Activated gamma-delta T cell treated with Interleukin-2 at 50 U/mL for 16 hours (primary cell): ENCODE data around the gene BMP10.
A peak's percentile ranks its signal among the peaks of the same experiment; 100 is the strongest.

Experiments
- DNase-seq: peaks from one replicate; pipeline ENCODE4 v3.0.0-alpha.2; 2020

BMP10 gene

DNA sequence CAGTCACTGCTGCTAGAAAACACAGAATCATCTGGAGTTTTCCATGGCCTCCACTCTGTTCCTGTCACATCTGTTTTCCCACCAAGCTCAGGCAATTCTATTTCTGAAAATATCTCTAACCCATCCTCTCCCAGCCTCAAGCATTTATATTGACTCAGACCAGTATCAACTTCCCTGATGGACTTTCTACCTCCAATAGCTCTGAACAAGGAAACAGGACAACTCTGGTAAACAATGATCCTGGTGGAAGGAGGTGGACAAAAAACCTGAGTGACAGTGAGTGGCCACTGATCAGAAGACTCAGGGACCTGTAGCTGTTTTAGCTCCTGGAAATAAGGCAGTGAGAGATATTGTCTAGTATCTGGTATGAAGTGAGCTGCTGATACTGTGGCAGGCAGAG is 23.4 kb downstream of the BMP10 start:
- DNase-seq = no peak

DNA sequence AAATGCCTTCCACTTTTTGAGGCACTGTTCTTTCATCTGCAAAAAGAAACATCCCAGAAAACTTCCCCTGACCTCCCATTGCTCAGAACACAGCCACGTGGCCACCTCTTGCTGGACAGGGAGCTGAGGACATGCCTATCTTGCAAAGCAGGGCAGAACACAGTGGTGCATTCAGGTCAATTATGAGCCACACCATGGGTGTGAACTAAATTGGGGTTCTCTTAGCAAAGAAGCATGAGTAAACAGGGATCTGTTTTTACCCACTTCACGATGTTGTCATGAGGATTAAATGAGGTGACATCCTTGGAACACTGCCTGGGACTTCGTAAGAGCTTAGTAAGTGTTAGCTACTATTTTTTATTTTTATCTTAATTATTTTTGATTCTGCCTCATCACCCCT is 25.1 kb downstream of the BMP10 start:
- DNase-seq = no peak

DNA sequence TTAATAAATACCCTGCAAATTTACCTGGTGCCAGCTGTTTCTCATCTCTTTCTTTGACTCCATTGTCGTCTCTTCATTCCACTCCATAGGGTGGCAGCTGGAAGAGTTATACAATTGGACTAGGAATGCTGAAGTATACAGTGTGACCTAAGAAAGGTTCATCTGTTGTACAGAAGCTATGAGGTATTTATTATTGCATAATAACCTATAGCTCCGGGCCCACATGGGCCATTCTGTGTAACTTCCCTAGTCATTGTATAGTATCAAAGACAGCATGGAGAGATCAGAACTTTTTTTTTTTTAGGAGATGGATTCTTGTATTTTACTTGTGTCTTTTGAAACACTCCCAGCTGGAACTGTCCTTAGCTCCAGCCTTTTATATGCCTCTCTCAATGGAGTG is 26.2 kb downstream of the BMP10 start:
- no peak for DNase-seq

DNA sequence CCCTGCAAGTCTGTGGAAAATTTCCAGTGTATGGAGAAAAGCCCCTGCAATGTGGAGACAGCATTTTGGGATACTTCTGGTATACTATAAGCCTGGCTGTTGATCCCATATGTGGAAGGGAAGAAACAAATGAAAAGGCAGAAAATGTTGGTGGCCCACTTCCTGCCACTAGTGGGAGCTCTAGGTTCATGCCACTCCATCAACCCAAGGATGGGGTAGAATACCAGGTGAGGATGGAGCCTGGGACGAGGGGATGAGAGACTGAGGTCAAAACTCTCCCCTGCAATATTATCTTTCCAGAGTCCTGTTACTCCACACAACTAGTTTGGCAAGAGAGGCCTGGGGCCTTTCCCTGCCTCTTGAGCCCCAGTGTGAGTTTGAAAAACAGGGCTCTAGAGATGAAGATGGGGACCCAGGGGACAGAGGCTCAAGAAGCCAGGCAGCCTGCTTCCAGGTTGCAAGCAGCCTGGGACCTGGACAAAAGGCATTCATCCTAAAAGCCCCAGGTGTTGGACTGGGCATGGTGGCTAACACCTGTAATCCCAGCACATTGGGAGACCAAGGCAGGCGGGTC is 31.9 kb downstream of the BMP10 start:
- DNase-seq = no peak

DNA sequence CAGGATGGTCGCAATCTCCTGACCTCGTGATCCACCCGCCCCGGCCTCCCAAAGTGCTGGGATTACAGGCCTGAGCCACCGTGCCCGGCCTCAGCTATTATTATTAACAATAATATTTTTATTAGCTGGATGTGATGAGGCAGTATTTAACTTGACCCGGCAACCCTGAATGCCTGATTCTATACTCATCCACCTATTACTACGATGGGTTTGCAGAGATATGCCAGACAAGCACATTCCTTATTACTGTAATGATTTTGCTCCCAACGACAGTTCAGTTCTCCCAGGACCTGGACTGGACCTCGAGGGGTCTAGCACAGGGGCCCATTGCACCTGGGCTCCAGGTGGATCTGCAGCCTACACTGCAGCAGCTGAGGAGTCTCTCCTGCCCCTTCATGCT is 32.6 kb downstream of the BMP10 start:
- DNase-seq = no peak

DNA sequence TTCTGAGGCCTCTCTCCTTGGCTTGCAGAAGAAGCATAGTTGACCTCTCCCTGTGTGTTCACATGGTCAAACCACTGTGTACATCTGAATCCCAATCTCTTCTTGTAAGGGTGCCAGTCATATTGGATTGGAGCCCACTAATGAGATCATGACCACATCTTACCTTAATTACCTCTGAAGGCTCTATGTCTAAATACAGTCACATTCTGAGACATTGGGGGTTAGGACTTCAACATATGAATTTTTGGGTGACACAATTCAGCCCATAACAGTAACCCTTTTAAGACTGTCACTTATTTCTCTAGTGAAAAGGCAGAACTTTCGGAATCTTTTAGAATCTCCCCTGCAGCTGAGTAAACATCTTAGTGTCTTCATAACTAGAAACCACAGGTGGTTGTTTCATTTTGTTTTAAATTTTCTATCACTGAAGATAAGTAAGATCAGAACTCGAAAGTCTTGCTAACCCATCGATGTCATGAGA is 33.3 kb downstream of the BMP10 start:
- DNase-seq = no peak

DNA sequence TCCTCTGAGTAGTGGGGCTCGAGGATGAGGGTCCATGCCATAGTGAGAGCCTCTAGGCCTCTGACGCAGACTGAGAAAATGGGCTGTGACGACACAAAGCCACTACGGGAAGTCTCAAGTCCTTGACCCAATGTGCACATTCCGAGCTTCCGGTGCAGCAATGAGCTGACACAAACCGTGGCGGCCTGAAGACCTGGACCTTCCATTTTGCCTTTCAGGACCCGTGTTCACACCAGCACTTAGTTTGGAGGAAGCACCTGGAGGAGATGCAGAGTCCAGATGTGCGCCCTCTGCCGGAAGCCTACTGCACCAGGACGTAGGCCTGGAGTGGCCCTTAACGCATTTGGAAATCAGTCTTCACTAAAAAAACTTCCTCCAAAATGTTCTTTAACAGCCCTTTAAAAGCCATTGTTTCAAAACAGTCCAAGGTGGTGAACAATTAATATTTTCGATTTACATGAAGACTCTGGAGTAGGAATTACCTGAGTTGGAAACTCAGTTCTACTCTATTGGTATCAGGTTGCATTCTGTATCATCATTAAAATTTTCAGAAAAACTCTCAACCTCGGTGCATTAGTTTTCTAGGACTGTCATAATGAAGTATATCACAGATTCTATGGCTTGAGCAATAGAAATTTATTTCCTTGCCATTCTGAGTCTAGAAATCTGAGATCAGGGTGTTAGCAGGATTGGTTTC is 33.9 kb downstream of the BMP10 start:
- DNase-seq = peak; percentile 72

DNA sequence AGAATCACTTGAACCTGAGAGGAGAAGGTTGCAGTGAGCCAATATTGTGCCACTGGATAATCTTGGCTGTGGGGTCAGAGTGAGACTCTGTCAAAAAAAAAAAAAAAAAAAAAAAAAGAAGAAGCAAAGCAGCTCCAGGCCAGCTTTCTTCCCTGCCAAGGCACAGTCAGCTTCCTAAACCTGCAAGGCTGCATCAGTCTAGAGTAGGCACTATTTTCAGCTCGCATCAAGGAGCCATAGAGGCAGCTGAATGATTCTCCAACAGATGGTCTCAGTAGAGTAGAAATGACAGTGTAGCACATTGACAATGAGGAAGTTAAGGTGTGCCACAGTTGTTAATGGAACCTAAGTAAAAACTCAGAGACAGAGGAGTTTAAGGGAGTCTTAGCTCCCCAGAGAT is 35.6 kb downstream of the BMP10 start:
- no peak for DNase-seq

DNA sequence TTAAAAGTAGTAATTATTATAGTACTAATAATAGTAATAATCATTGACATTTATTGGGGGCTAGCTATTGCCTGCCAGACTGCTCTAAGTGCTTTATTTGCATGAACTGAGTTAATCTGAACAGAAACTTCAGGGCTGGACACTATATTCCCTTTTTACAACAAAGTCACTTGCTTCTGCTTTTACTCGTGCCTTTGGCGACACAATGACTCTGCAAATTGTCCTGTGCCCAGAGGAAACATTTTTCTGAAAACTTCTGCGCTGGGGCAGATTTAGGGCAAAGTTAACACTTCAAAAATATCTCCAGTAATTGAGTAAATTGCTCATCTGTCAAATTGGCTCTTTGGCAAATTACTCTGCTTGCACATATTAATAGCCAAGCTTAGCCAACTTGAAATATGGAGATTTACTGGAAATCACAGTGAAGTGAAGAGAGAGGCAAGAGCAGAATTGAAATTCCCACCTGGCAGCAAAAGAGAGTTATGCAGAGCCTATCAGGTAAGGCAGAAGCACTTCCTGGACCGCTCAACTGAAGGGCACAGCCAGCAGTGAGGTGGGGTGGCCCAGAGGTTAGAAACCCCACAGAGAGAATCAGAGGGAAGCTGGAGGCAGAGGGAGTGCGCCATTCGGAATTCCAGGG is 36.3 kb downstream of the BMP10 start:
- DNase-seq = no peak

DNA sequence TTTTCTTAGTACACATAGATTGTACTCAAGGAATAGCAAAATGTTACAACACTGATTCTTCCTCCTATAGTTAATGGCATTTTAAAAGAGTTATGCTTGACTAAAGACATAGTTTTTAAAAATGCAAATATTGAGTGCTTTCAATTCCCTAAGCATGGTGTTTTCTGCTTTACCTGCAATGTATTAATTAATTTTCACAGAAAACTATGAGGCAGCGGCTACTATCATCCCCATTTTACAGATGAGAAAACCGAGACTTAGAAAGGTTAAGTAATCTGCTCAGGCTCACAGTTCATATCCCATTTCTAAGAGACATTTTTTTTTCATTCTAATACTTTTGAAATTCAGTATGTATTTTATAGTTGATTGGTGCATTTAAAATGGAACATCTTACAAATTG is 38.0 kb downstream of the BMP10 start:
- DNase-seq = no peak

DNA sequence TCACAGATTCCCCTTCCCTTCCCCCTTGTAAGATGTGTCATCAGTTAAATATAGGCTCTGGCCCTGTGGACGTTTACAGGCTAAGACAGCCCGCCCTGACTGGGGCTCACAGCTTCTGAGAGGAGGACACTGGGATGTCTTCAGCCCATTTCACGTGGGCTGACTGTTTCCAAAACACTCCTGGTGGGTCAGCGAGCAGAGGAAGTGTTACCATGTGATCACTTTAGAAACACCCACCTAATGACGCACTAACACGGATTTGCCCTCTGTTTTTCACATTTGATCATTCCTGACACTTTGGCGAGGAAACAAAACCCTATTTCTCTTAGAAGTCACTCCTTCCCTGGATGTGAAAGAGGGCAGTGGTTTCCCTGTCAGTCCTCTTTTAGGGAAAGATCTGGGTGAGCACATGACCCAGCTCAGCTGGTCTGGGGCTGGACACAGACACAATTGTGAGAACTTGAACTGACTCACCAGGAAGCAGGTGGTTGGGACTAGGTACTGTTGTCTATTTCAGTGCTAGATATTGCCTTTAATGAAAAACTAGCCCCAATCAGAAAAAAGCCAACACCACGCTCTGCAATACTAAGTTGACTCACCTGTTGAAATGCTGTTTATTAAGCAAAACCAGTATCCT is 38.8 kb downstream of the BMP10 start:
- DNase-seq = peak; percentile 14

DNA sequence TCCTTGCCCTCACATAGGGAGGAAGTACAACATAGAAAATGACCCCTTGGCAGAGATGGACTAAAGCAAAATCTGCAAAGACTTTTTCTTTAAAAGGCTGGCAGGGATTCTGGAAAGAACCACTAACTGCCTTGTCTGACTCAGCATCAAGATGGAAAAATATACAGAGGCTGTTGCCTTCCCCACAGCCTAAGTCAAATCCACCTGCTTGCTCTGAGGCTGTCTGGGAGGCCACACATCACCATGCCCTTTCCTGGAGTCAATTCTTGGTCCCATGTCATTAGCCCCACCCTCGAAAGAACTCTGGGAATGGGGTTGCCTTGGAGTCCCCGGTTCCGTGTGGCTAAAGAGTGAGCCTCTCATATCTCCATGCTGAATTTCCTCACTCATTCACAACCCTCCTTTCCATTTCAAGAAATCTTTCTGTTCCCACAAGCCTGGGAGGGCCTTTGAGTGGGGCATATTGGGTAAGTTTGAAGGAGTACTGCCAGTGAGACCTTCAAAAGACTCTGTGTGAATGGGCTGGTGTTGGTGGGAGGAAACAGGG is 39.4 kb downstream of the BMP10 start:
- no peak for DNase-seq

DNA sequence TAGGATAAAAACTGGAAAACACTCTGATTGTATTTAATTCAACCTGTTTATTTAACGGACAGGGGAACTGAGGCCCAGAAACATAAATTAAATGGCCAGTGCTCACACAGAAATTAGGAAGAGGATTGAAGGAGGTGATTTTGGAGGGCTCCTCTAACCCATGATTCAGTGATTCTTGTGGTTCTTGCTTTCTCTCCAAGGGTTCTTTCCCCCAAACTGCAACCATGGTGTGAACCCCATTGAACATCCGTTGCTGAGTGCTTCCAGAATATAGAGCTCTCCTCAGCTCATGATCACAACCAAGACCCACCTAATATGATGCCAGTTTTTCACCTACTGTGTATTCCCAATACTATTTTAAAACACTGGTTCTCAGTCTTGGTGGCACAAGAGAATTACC is 41.4 kb downstream of the BMP10 start:
- no peak for DNase-seq

DNA sequence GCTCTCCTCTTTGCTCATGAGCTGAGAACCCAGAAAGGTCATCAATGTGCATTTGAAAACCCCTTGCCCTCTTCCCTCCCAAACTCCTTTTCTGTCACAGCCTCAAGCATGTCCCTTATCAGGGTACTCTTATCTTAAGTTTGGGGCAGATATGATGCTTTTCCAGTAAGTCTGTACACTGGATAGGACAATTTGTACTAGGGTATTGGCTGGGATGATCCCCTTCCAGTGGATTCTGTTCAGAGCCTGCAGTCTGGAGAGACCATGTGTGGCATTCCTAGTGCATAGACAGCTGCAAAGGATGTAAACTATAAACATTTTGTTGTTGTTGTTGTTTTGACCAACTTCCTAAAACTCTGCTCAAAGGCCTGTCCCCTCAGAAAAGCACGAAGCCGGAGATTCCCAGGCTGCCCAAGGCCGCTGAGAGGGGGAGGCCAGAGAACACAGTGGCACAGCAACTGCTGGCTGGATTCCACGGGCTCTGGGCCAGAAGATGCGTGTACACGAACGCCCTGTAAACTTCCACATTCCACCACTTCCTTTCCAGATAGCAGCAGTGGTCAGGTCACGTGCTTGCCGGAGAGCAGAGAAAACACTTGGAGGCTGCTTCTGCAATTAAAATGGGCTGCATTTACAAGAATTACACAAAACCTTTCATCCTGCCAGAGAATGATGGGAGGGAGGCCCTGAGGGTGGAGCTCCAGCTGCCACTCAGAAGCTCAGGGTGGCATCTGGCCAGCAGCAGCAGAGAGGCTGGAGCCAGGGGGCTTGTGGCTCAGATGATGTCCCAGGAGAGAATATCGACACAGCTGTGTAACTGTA is 42.1 kb downstream of the BMP10 start:
- DNase-seq = peak; percentile 62

DNA sequence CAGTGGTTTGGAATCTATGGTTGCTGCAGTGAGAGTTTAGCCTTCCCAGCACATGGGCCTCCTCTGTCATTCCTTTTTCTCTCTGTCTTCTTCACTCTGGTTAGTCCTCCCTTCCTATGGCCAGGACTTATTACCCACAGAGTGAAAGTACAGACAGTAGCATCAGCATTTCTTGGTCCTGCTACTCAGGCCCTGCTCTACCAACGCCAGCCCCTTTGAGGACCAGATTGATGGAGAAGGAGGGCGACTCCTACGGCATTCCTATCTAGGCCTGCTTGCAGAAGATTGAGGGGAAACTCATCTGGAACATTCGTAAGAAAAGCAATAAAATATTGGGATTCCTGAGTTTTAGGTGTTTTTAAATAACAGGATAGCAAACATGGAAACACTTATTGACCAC is 43.5 kb downstream of the BMP10 start:
- no peak for DNase-seq

DNA sequence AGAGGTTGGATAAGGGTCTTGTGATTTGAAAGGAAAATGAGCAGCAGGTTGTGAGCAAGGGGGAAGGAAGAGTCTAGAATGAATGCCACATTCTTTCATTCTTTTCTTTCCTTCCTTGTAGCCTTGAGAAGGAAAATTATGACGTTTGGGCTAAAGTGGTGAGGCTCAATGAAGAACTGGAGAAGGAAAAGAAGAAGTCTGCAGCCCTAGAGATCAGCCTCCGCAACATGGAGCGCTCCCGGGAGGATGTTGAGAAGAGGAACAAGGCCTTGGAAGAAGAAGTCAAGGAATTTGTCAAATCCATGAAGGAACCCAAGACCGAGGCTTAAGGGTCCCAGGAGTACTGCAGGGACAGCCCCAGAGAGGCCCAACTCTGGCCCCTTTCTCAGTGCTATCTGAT is 45.3 kb downstream of the BMP10 start:
- DNase-seq = no peak

DNA sequence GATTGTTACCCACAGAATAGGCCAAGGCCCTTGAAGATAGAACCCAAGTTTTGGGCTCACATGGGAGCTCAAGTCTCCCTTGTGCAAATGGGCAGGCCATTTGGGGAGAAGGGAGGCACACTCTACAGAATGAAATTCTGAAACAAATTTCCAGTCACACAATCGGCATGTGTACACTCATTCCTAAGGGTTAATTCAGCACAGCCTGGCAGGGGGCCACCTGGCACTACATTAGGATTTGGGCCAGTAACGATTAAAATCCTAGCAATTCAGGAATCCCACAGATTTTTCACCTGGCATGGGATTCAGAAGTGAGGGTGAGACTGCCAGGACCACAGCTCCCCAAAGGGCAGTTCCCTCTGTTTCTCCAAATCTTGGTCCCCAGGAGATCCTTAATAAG is 46.4 kb downstream of the BMP10 start:
- no peak for DNase-seq

DNA sequence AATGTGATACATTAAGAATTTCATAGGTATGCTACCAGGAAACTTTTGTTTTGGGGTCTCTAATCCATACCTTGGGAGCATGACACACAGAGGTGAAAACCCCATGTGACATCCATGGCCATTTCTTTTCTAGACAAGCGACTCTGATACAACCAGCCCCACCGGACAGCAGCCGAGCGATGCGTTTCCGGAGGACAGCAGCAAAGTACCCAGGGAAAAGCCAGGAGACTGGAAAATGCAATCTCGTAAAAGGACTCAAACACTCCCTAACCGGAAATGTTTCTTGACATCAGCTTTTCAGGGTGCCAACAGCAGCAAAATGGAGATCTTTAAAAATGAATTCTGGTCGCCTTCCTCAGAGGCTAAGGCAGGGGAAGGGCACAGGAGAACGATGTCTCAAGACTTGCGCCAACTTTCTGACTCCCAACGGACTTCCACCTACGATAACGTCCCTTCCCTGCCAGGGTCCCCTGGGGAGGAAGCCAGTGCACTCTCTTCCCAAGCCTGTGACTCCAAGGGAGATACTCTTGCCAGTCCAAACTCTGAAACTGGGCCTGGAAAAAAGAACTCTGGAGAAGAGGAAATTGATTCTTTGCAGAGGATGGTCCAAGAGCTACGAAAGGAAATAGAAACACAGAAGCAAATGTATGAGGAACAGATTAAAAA is 48.9 kb downstream of the BMP10 start:
- no peak for DNase-seq

DNA sequence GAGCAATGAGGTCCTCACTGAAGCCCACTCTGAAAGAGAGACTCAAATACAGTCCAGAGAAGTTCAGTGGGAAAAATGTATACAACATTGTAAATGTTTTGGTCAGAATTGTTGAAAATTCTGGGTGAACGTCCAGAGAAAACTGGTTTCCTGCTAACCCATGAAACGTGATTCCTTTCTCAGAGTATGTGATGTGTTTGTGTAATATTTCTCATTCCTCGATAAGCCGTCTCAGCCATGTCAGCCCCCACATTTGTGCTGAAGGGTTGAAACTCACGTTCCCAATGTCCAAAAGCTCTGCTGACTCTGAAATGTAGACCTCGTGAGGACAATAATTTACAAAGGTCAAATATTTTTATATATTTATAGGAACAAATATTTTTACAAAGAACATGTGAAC is 51.6 kb downstream of the BMP10 start:
- no peak for DNase-seq

DNA sequence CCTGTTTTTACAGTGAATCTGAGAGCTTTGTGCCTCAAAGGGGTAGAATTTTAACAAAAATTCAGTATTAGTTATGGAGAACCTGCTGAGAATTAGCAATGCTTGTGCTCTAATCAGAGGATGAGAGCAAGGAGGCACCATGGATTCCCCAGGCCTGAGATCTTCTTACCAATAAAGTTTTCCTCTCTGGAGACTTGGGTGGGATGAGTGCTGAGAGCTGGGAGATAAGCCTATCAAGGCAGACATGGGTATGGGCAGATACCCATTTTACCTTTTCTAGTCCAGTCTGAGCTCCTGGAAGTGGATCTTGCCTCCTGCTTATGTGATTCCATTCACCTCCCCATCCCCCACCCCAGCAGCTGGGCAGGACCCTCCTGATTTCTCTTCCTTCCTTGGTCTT is 53.9 kb downstream of the BMP10 start:
- DNase-seq = no peak
